ENCODE results near the gene PRKAR2B. TPM values are rescaled to one million over a fixed set of nuclear protein-coding genes. Genes with fewer than 3 reads are reported as not detected.
A peak's percentile ranks its signal among the peaks of the same experiment; 100 is the strongest.

Gene PRKAR2B
- polyA plus RNA-seq, 3 donors = 2.5 to 5.6 (median 3.5) TPM

DNA sequence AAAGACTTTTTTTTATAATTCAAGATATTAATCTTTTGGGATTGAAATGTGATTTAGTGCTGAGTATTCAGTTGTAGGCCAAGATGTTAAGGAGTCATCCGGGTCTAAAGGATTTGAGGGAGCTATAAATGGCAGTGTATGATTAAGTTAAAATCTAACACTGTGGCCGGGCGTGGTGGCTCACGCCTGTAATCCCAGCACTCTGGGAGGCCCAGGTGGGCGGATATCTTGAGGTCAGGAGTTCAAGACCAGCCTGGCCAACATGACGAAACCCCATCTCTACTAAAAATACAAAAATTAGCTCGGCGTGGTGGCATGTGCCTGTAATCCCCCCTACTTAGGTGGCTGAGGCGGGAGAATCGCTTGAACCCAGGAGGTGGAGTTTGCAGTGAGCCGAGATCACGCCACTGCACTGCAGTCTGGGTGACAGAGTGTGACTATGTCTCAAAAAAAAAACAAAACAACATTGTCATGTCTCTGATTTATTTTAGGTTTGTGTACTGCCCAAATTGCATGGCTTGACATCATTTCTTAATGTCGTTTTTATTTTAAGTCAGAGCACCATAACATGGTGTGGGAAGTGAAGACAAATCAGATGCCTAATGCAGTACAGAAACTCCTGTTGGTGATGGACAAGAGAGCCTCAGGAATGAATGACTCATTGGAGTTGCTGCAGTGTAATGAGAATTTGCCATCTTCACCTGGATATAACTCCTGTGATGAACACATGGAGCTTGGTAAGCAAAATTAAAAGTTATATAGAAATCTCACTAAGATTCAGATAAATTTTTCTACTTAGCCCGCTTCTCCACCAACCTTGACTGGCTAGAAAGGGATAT, 135.0 kb downstream of the PRKAR2B start:
- H4K20me1 ChIP-seq (ENCODE audit: insufficient read depth, low read length) = peaks cover 93% of the 10 kb centered on the region
- no peak overlapping the region for H3K4me2 ChIP-seq (replicated peaks; ENCODE audit: extremely low read depth, low read length, poor library complexity, severe bottlenecking)
- DNase-seq = no peak
- Mint-ChIP-seq H3K36me3 (peaks cover 35 to 53% of the 10 kb centered on the region in 2 donors), H3K9me3 (peaks cover 0 to 3% (median 0%) of the 10 kb centered on the region in 7 donors), H3K4me3 (no peak overlapping the region), H3K27ac (peak overlapping the region in 4 of 7 donors; percentile 10 to 61 (median 20)), H3K4me1 (peaks cover 2% of the 10 kb centered on the region), H3K27me3 (ENCODE audit: low read depth in 3 of 3) (no peaks in the 10 kb centered on the region)
- H3K4me1 ChIP-seq (ENCODE audit: control insufficient read depth in 1 of 2, insufficient read depth in 2 of 2, low read length in 2 of 2) = peaks cover 0 to under 1% of the 10 kb centered on the region in 2 donors
- peaks cover 59% of the 10 kb centered on the region for H3K79me2 ChIP-seq (ENCODE audit: insufficient read depth, low read length)
- no peak overlapping the region for H2AFZ ChIP-seq (ENCODE audit: insufficient read depth, low read depth, low read length, poor library complexity, severe bottlenecking)
- no peaks in the 10 kb centered on the region for H3K9me3 ChIP-seq (replicated peaks in 1 of 2; ENCODE audit: control insufficient read depth in 1 of 2, insufficient read depth in 1 of 2, low read length in 2 of 2)
- H3K36me3 ChIP-seq (replicated peaks in 1 of 2; ENCODE audit: control insufficient read depth in 1 of 2, insufficient read depth in 2 of 2, low read length in 2 of 2) = peaks cover 42 to 53% of the 10 kb centered on the region in 2 donors
- H3K9ac ChIP-seq (ENCODE audit: insufficient read depth, low read length, poor library complexity, severe bottlenecking) = no peak overlapping the region
- H3K27me3 ChIP-seq (ENCODE audit: control insufficient read depth in 2 of 2, insufficient read depth in 2 of 2, low read length in 2 of 2) = no peaks in the 10 kb centered on the region
- no peak overlapping the region for H3K4me3 ChIP-seq (replicated peaks in 1 of 3; ENCODE audit: low read depth in 2 of 3, low read length in 3 of 3)
- no peak overlapping the region for H3K27ac ChIP-seq (ENCODE audit: low read depth in 1 of 2, low read length in 2 of 2)
- TF ChIP-seq, protein P1, sequence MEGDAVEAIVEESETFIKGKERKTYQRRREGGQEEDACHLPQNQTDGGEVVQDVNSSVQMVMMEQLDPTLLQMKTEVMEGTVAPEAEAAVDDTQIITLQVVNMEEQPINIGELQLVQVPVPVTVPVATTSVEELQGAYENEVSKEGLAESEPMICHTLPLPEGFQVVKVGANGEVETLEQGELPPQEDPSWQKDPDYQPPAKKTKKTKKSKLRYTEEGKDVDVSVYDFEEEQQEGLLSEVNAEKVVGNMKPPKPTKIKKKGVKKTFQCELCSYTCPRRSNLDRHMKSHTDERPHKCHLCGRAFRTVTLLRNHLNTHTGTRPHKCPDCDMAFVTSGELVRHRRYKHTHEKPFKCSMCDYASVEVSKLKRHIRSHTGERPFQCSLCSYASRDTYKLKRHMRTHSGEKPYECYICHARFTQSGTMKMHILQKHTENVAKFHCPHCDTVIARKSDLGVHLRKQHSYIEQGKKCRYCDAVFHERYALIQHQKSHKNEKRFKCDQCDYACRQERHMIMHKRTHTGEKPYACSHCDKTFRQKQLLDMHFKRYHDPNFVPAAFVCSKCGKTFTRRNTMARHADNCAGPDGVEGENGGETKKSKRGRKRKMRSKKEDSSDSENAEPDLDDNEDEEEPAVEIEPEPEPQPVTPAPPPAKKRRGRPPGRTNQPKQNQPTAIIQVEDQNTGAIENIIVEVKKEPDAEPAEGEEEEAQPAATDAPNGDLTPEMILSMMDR (IDR thresholded peaks at IDR 0.05) = no peak
- WGBS (ENCODE audit: insufficient coverage) = 100% methylated on average over 2 of the region's 14 CpGs
- intact Hi-C loops (cut with micrococcal nuclease) = no loop called here

- Histone ChIP-seq H3K36me3 (replicated peaks in 1 of 2; ENCODE audit: control insufficient read depth in 1 of 2, insufficient read depth in 2 of 2, low read length in 2 of 2) (peaks cover 51 to 60% of the 10 kb centered on the region in 2 donors), H4K20me1 (ENCODE audit: insufficient read depth, low read length) (peaks cover 93% of the 10 kb centered on the region), H3K4me3 (replicated peaks in 1 of 3; ENCODE audit: low read depth in 2 of 3, low read length in 3 of 3) (no peak overlapping the region), H3K27me3 (ENCODE audit: control insufficient read depth in 2 of 2, insufficient read depth in 2 of 2, low read length in 2 of 2) (no peaks in the 10 kb centered on the region), H3K9me3 (replicated peaks in 1 of 2; ENCODE audit: control insufficient read depth in 1 of 2, insufficient read depth in 1 of 2, low read length in 2 of 2) (no peaks in the 10 kb centered on the region), H2AFZ (ENCODE audit: insufficient read depth, low read depth, low read length, poor library complexity, severe bottlenecking) (no peak overlapping the region), H3K4me1 (ENCODE audit: control insufficient read depth in 1 of 2, insufficient read depth in 2 of 2, low read length in 2 of 2) (no peaks in the 10 kb centered on the region), H3K4me2 (replicated peaks; ENCODE audit: extremely low read depth, low read length, poor library complexity, severe bottlenecking) (no peak overlapping the region), H3K79me2 (ENCODE audit: insufficient read depth, low read length) (peaks cover 51% of the 10 kb centered on the region), H3K9ac (ENCODE audit: insufficient read depth, low read length, poor library complexity, severe bottlenecking) (no peak overlapping the region), H3K27ac (ENCODE audit: low read depth in 1 of 2, low read length in 2 of 2) (no peak overlapping the region)
- TF ChIP-seq, protein P1 (IDR thresholded peaks at IDR 0.05) = no peak
- peak in 1 of 3 donors; percentile 42 for DNase-seq
- H3K27ac Mint-ChIP-seq = peak overlapping the region in 2 of 7 donors; percentile 0 to 51
- H3K4me1 Mint-ChIP-seq = peaks cover 2% of the 10 kb centered on the region
- intact Hi-C loops (cut with micrococcal nuclease) = no loop called here
- no peaks in the 10 kb centered on the region for H3K27me3 Mint-ChIP-seq (ENCODE audit: low read depth in 3 of 3)
- WGBS (ENCODE audit: insufficient coverage) = 55% methylated on average over 1 of the region's 1 CpG
- H3K9me3 Mint-ChIP-seq = peaks cover 0 to 3% (median 0%) of the 10 kb centered on the region in 7 donors
- H3K36me3 Mint-ChIP-seq = peaks cover 43 to 62% of the 10 kb centered on the region in 2 donors
- no peak overlapping the region for H3K4me3 Mint-ChIP-seq
These were observed 135.9 kb downstream of the PRKAR2B start for GRCh38 chr7:107180378-107180777.

Data from CD14-positive monocyte (primary cell).